Left cardiac atrium (tissue), 4 donors: ENCODE measurements around the gene PNMA8C. TPM values are rescaled to one million over a fixed set of nuclear protein-coding genes. Genes with fewer than 3 reads are reported as not detected.
A peak's percentile ranks its signal among the peaks of the same experiment; 100 is the strongest.
"Not testable (repeated sequence)": the region's sequence is repeated elsewhere in the genome, so short reads cannot be mapped to it uniquely, and the experiment has no call there.

Experiments used
- ATAC-seq, 2 donors: fragments of 200-7000 bp; cut with Tn5 transposase; one replicate each; pipeline ENCODE4 v1.9.1; 2020; ENCODE audit warnings: mild to moderate bottlenecking in 2 of 2, moderate library complexity in 2 of 2
- DNase-seq: peaks from one replicate; pipeline ENCODE4 v3.0.0-alpha.2; 2020
- intact Hi-C, 2 donors: fragments of 100-400 bp; cut with DNase I; formaldehyde crosslinking; loops; one replicate each; pipeline versions ENCODE4 v1.14.1 to v1.15.1; 2022 to 2023
- total RNA-seq, 2 donors: library from RNA; stranded (reverse); fragmentation: NEBNext Ultra II Directional; extraction: Animal tissue kit (Norgen Biotek cat#: 25700); gene quantifications; one replicate each; pipeline ENCODE4 v1.2.1, GENCODE V29; 2021
- donor health status: DM: no; HTN: yes; CAD: no.
- donor health status: DM: no; HTN: yes; CAD: no; lungs with severe emphysema.
- donor health status: DM: yes; HTN: yes; CAD: no.
- donor health status: Dilated cardiomyopathy.

PNMA8C gene
- total RNA-seq, 2 donors from 2014 or later = 0.09 to 0.16 TPM

GRCh38 chr19:46449228-46449627, 20.5 kb upstream of the PNMA8C start:
- DNase-seq = no peak
- intact Hi-C loops = no loop called here
- ATAC-seq = peak in 1 of 2 donors; percentile 14

GRCh38 chr19:46448601-46449000, 19.9 kb upstream of the PNMA8C start:
- intact Hi-C loops = no loop called here
- no peak for ATAC-seq
- no peak for DNase-seq

GRCh38 chr19:46447824-46448223, 19.1 kb upstream of the PNMA8C start:
- intact Hi-C loops = no loop called here
- DNase-seq (no peak), ATAC-seq (peak; percentile 65 to 72)

GRCh38 chr19:46447006-46447405, 18.3 kb upstream of the PNMA8C start:
- intact Hi-C loops = no loop called here

GRCh38 chr19:46446021-46446420, 17.3 kb upstream of the PNMA8C start:
- intact Hi-C loops = no loop called here

More at GRCh38 chr19:46447006-46447405, 18.3 kb upstream of the PNMA8C start:
- DNase-seq (no peak), ATAC-seq (no peak)

GRCh38 chr19:46442808-46443450, 14.2 kb upstream of the PNMA8C start:
- ATAC-seq (peak; percentile 39 to 79), DNase-seq (peak; percentile 32)
- intact Hi-C loops = no loop called here

More at GRCh38 chr19:46446021-46446420, 17.3 kb upstream of the PNMA8C start:
- ATAC-seq (no peak), DNase-seq (no peak)

- DNase-seq (no peak), ATAC-seq (peak; percentile 42 to 50)
- intact Hi-C loops = no loop called here
Measured at GRCh38 chr19:46441866-46442265, 13.1 kb upstream of the PNMA8C start.

- intact Hi-C loops, DNase-seq, ATAC-seq: not testable (repeated sequence)
Measured at GRCh38 chr19:46435689-46436088, 7.0 kb upstream of the PNMA8C start.

GRCh38 chr19:46435009-46435408, 6.3 kb upstream of the PNMA8C start:
- intact Hi-C loops = no loop called here
- DNase-seq (no peak), ATAC-seq (no peak)

GRCh38 chr19:46433470-46433869, 4.7 kb upstream of the PNMA8C start:
- ATAC-seq, intact Hi-C loops, DNase-seq: not testable (repeated sequence)

- DNase-seq (no peak), ATAC-seq (no peak)
- intact Hi-C loops = no loop called here
Measured at GRCh38 chr19:46431824-46432223, 3.1 kb upstream of the PNMA8C start.

- DNase-seq (no peak), ATAC-seq (no peak)
- intact Hi-C loops = no loop called here
Measured at GRCh38 chr19:46429999-46430398, 1.3 kb upstream of the PNMA8C start.

- intact Hi-C loops = no loop called here
- DNase-seq (no peak), ATAC-seq (no peak)
Measured at GRCh38 chr19:46427518-46428045, 1.2 kb downstream of the PNMA8C start.

GRCh38 chr19:46426506-46427162, 2.1 kb downstream of the PNMA8C start:
- intact Hi-C loops = no loop called here
- ATAC-seq (peak; percentile 76 to 89), DNase-seq (peak; percentile 88)

- ATAC-seq (peak; percentile 17 to 42), DNase-seq (no peak)
- intact Hi-C loops = no loop called here
Measured at GRCh38 chr19:46426035-46426505, 2.7 kb downstream of the PNMA8C start.

- DNase-seq = no peak
- no peak for ATAC-seq
- intact Hi-C loops = no loop called here
Measured at GRCh38 chr19:46423188-46423587, 5.5 kb downstream of the PNMA8C start.

GRCh38 chr19:46422344-46422743, 6.4 kb downstream of the PNMA8C start:
- intact Hi-C loops = no loop called here
- DNase-seq (no peak), ATAC-seq (no peak)

GRCh38 chr19:46420056-46420455, 8.7 kb downstream of the PNMA8C start:
- intact Hi-C loops = no loop called here
- DNase-seq (no peak), ATAC-seq (no peak)

- peak; percentile 48 to 71 for ATAC-seq
- DNase-seq = peak; percentile 94
- intact Hi-C loops = not testable (repeated sequence)
Measured at GRCh38 chr19:46415804-46416709, 12.7 kb downstream of the PNMA8C start.
